Measurements from ENCODE around the gene DCAF11.

Gene DCAF11

GRCh38 chr14:24066496-24067132 lies 48.0 kb upstream of the DCAF11 start:
- Histone ChIP-seq H3K4me3 (ENCODE audit: low read depth, low read length, poor library complexity, severe bottlenecking) (no peak overlapping the region), H3F3A (ENCODE audit: insufficient read depth, low read length) (no peaks in the 10 kb centered on the region), H3K4me1 (ENCODE audit: insufficient read depth, low read length, severe bottlenecking) (no peaks in the 10 kb centered on the region), H3K36me3 (ENCODE audit: insufficient read depth, low read length) (no peaks in the 10 kb centered on the region), H3K9ac (ENCODE audit: low read length) (no peak overlapping the region), H3K27me3 (ENCODE audit: insufficient read depth, low read length) (0 out of 2 replicates have a peak, but pooled peaks cover 15% of the 10 kb centered on the region), H3K27ac (ENCODE audit: low read depth, low read length, poor library complexity, severe bottlenecking) (no peak overlapping the region), H3K4me2 (ENCODE audit: low read length) (no peak overlapping the region), H4K20me1 (ENCODE audit: insufficient read depth, low read length) (no peaks in the 10 kb centered on the region), H3K79me2 (ENCODE audit: insufficient read depth, low read length) (no peaks in the 10 kb centered on the region), H3K9me2 (ENCODE audit: low read depth, low read length) (no peaks in the 10 kb centered on the region), H2AFZ (ENCODE audit: low read length) (no peak overlapping the region), H3K9me3 (ENCODE audit: low read length) (no peaks in the 10 kb centered on the region)
- TF ChIP-seq EZH2 (IDR thresholded peaks at IDR 0.05; ENCODE audit: borderline replicate concordance, low read length) (no peak), CTCF (IDR thresholded peaks at IDR 0.05; ENCODE audit: low read length) (no peak)

GRCh38 chr14:24067133-24068082 lies 47.2 kb upstream of the DCAF11 start:
- Histone ChIP-seq H3F3A (ENCODE audit: insufficient read depth, low read length) (no peaks in the 10 kb centered on the region), H2AFZ (ENCODE audit: low read length) (no peak overlapping the region), H4K20me1 (ENCODE audit: insufficient read depth, low read length) (no peaks in the 10 kb centered on the region), H3K36me3 (ENCODE audit: insufficient read depth, low read length) (no peaks in the 10 kb centered on the region), H3K27me3 (ENCODE audit: insufficient read depth, low read length) (0 out of 2 replicates have a peak, but pooled peaks cover 15% of the 10 kb centered on the region), H3K4me3 (ENCODE audit: low read depth, low read length, poor library complexity, severe bottlenecking) (no peak overlapping the region), H3K27ac (ENCODE audit: low read depth, low read length, poor library complexity, severe bottlenecking) (no peak overlapping the region), H3K9me2 (ENCODE audit: low read depth, low read length) (no peaks in the 10 kb centered on the region), H3K9ac (ENCODE audit: low read length) (no peak overlapping the region), H3K79me2 (ENCODE audit: insufficient read depth, low read length) (no peaks in the 10 kb centered on the region), H3K4me2 (ENCODE audit: low read length) (no peak overlapping the region), H3K4me1 (ENCODE audit: insufficient read depth, low read length, severe bottlenecking) (no peaks in the 10 kb centered on the region), H3K9me3 (ENCODE audit: low read length) (no peaks in the 10 kb centered on the region)
- TF ChIP-seq EZH2 (IDR thresholded peaks at IDR 0.05; ENCODE audit: borderline replicate concordance, low read length) = no peak
- TF ChIP-seq CTCF (IDR thresholded peaks at IDR 0.05; ENCODE audit: low read length) = no peak

- Histone ChIP-seq H3K4me2 (ENCODE audit: low read length) (no peak overlapping the region), H3K36me3 (ENCODE audit: insufficient read depth, low read length) (no peaks in the 10 kb centered on the region), H2AFZ (ENCODE audit: low read length) (no peak overlapping the region), H3K4me3 (ENCODE audit: low read depth, low read length, poor library complexity, severe bottlenecking) (no peak overlapping the region), H3K9me2 (ENCODE audit: low read depth, low read length) (no peaks in the 10 kb centered on the region), H3K4me1 (ENCODE audit: insufficient read depth, low read length, severe bottlenecking) (no peaks in the 10 kb centered on the region), H3K9ac (ENCODE audit: low read length) (no peak overlapping the region), H3K79me2 (ENCODE audit: insufficient read depth, low read length) (no peaks in the 10 kb centered on the region), H3F3A (ENCODE audit: insufficient read depth, low read length) (no peaks in the 10 kb centered on the region), H3K9me3 (ENCODE audit: low read length) (no peaks in the 10 kb centered on the region), H3K27me3 (ENCODE audit: insufficient read depth, low read length) (peaks cover 15% of the 10 kb centered on the region; the same call in 1 of the 2 replicates), H4K20me1 (ENCODE audit: insufficient read depth, low read length) (no peaks in the 10 kb centered on the region), H3K27ac (ENCODE audit: low read depth, low read length, poor library complexity, severe bottlenecking) (no peak overlapping the region)
- no peak for TF ChIP-seq CTCF (IDR thresholded peaks at IDR 0.05; ENCODE audit: low read length)
- TF ChIP-seq EZH2 (IDR thresholded peaks at IDR 0.05; ENCODE audit: borderline replicate concordance, low read length) = no peak
These were observed 45.7 kb upstream of the DCAF11 start for GRCh38 chr14:24068711-24069410.

All from OCI-LY1 (cell line).